Measurements from ENCODE around the gene CDC23. TPM values are rescaled to one million over a fixed set of nuclear protein-coding genes. Genes with fewer than 3 reads are reported as not detected.
"Not testable (repeated sequence)": the region's sequence is repeated elsewhere in the genome, so short reads cannot be mapped to it uniquely, and the experiment has no call there.

The CDC23 gene
- total RNA-seq, 2 donors from 2014 or later: 40.9 to 45.7 TPM

DNA sequence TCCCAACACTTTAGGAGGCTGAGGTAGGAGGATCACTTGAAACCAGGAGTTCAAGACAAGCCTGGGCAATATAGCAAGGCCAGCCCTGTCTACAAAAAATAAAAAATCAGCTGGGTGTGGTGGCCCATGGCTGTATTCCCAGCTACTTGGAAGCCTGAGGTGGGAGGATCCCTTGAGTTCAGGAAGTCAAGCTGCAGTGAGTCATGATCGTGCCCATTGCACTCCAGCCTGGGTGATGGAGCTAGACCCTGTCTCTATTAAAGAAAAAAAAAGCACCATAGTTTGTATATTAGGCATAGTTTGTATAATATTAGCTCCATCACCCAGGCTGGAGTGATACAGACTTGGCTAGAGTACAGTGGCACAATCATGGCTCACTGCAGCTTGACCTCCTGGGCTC is 64.3 kb downstream of the CDC23 start:
- WGBS, 2 experiments (ENCODE audit: insufficient coverage in 1 of 2, insufficient read length in 1 of 2): 92% methylated on average over 1 of the region's 1 CpG; no CpG with 5 or more reads in 1 of the 2 experiments
- no peaks in the 10 kb centered on the region for H3K36me3 Mint-ChIP-seq (ENCODE audit: low read depth)
- H3K9ac ChIP-seq (ENCODE audit: extremely low read depth, low read length, poor library complexity, severe bottlenecking): no peak overlapping the region

DNA sequence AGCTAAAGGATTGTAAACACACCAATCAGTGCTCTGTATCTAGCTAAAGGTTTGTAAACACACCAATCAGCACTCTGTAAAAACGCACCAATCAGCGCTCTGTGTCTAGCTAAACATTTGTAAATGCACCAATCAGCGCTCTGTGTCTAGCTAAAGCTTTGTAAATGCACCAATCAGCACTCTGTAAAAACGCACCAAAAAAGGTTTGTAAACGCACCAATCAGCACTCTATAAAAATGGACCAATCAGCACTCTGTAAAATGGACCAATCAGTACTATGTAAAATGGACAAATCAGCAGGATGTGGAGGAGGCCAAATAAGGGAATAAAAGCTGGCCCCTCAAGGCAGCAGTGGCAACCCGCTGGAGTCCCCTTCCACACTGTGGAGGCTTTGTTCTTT is 69.5 kb downstream of the CDC23 start:
- H3K27ac Mint-ChIP-seq; H3K9me3 ChIP-seq (ENCODE audit: control insufficient read depth, low read length); H3K36me3 ChIP-seq (ENCODE audit: control insufficient read depth, insufficient read depth, low read length); H3K4me1 ChIP-seq (ENCODE audit: control insufficient read depth, insufficient read depth, low read length); H3K9me3 Mint-ChIP-seq; H3K4me3 ChIP-seq (ENCODE audit: low read length); H3K27ac ChIP-seq (ENCODE audit: low read depth, low read length); H3K4me1 Mint-ChIP-seq; DNase-seq; H3K27me3 ChIP-seq (ENCODE audit: control insufficient read depth, insufficient read depth, low read length, poor library complexity, severe bottlenecking); H3K36me3 Mint-ChIP-seq (ENCODE audit: low read depth); H3K4me3 Mint-ChIP-seq; H3K27me3 Mint-ChIP-seq (ENCODE audit: insufficient read depth); H3K9ac ChIP-seq (ENCODE audit: extremely low read depth, low read length, poor library complexity, severe bottlenecking): not testable (repeated sequence)
- 88 to 96% methylated on average over 3 to 6 of the region's 6 CpGs for WGBS, 2 experiments (ENCODE audit: insufficient coverage in 1 of 2, insufficient read length in 1 of 2)

More for the DNA sequence above, 64.3 kb downstream of the CDC23 start:
- DNase-seq: no peak
- H3K36me3 ChIP-seq (ENCODE audit: control insufficient read depth, insufficient read depth, low read length): no peaks in the 10 kb centered on the region
- H3K9me3 Mint-ChIP-seq: no peaks in the 10 kb centered on the region
- no peak overlapping the region for H3K4me3 ChIP-seq (ENCODE audit: low read length)
- no peak overlapping the region for H3K27ac Mint-ChIP-seq
- no peaks in the 10 kb centered on the region for H3K4me1 Mint-ChIP-seq
- no peaks in the 10 kb centered on the region for H3K27me3 ChIP-seq (ENCODE audit: control insufficient read depth, insufficient read depth, low read length, poor library complexity, severe bottlenecking)
- no peaks in the 10 kb centered on the region for H3K27me3 Mint-ChIP-seq (ENCODE audit: insufficient read depth)
- no peak overlapping the region for H3K4me3 Mint-ChIP-seq
- TF ChIP-seq, protein P1, sequence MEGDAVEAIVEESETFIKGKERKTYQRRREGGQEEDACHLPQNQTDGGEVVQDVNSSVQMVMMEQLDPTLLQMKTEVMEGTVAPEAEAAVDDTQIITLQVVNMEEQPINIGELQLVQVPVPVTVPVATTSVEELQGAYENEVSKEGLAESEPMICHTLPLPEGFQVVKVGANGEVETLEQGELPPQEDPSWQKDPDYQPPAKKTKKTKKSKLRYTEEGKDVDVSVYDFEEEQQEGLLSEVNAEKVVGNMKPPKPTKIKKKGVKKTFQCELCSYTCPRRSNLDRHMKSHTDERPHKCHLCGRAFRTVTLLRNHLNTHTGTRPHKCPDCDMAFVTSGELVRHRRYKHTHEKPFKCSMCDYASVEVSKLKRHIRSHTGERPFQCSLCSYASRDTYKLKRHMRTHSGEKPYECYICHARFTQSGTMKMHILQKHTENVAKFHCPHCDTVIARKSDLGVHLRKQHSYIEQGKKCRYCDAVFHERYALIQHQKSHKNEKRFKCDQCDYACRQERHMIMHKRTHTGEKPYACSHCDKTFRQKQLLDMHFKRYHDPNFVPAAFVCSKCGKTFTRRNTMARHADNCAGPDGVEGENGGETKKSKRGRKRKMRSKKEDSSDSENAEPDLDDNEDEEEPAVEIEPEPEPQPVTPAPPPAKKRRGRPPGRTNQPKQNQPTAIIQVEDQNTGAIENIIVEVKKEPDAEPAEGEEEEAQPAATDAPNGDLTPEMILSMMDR (conservative IDR thresholded peaks at IDR 0.05): no peak
- H3K27ac ChIP-seq (ENCODE audit: low read depth, low read length): no peak overlapping the region
- H3K4me1 ChIP-seq (ENCODE audit: control insufficient read depth, insufficient read depth, low read length): no peaks in the 10 kb centered on the region
- no peaks in the 10 kb centered on the region for H3K9me3 ChIP-seq (ENCODE audit: control insufficient read depth, low read length)

DNA sequence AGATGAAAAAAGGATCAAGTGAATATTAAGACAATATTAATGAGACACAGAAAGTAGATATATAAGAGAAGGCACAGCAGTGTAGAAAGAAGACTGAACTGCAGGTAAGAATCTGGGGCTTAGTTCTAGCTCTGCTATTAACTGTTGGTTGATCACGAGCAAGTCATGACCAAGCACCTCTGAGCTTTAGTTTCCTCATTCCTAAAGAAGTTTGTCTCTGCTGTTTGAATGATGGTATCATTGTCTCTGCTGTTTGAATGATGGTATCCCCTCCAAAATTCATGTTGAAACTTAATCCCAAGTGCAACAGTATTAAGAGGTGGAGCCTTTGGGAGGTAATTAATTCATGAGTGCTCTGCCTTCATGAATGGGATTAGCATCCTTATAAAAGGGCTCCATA is 71.4 kb downstream of the CDC23 start:
- H3K9me3 Mint-ChIP-seq: no peaks in the 10 kb centered on the region
- H3K4me3 Mint-ChIP-seq: no peak overlapping the region
- DNase-seq: no peak
- Histone ChIP-seq H3K4me1 (ENCODE audit: control insufficient read depth, insufficient read depth, low read length) (no peaks in the 10 kb centered on the region), H3K27me3 (ENCODE audit: control insufficient read depth, insufficient read depth, low read length, poor library complexity, severe bottlenecking) (no peaks in the 10 kb centered on the region), H3K4me3 (ENCODE audit: low read length) (no peak overlapping the region), H3K9ac (ENCODE audit: extremely low read depth, low read length, poor library complexity, severe bottlenecking) (no peak overlapping the region), H3K36me3 (ENCODE audit: control insufficient read depth, insufficient read depth, low read length) (no peaks in the 10 kb centered on the region), H3K27ac (ENCODE audit: low read depth, low read length) (no peak overlapping the region), H3K9me3 (ENCODE audit: control insufficient read depth, low read length) (no peaks in the 10 kb centered on the region)
- peaks cover 5% of the 10 kb centered on the region for H3K27me3 Mint-ChIP-seq (ENCODE audit: insufficient read depth)
- TF ChIP-seq, protein P1 (conservative IDR thresholded peaks at IDR 0.05): no peak
- H3K27ac Mint-ChIP-seq: no peak overlapping the region
- H3K4me1 Mint-ChIP-seq: peaks cover 3% of the 10 kb centered on the region
- H3K36me3 Mint-ChIP-seq (ENCODE audit: low read depth): no peaks in the 10 kb centered on the region
- 78% methylated on average over 1 of the region's 1 CpG; no CpG with 5 or more reads in 1 of the 2 experiments for WGBS, 2 experiments (ENCODE audit: insufficient coverage in 1 of 2, insufficient read length in 1 of 2)

DNA sequence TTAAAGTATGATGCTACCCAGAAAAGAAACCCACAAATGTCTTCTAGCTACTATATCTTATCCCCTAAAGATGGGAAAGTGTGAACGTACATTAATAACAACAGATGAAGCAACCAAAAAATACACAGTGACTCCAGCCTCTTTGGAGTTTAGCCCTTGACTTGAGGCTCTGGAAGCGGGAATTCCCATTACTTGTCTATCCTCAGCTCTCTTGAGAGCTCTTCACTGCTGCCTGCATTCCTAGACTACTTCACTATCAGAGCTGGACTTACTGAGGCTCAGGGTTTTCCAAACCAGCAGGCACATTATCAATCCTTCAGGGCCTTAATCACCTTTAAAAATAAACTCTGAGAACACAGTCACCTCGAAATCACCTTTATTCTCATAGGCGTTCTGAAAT is 72.9 kb downstream of the CDC23 start:
- H3K4me3 ChIP-seq (ENCODE audit: low read length): no peak overlapping the region
- Mint-ChIP-seq H3K4me1 (peaks cover 3% of the 10 kb centered on the region), H3K36me3 (ENCODE audit: low read depth) (no peaks in the 10 kb centered on the region), H3K4me3 (no peak overlapping the region), H3K27ac (no peak overlapping the region), H3K9me3 (no peaks in the 10 kb centered on the region), H3K27me3 (ENCODE audit: insufficient read depth) (peaks cover 5% of the 10 kb centered on the region)
- TF ChIP-seq, protein P1 (conservative IDR thresholded peaks at IDR 0.05): no peak
- no peaks in the 10 kb centered on the region for H3K27me3 ChIP-seq (ENCODE audit: control insufficient read depth, insufficient read depth, low read length, poor library complexity, severe bottlenecking)
- no peak for DNase-seq
- H3K9me3 ChIP-seq (ENCODE audit: control insufficient read depth, low read length): no peaks in the 10 kb centered on the region
- no peak overlapping the region for H3K9ac ChIP-seq (ENCODE audit: extremely low read depth, low read length, poor library complexity, severe bottlenecking)
- H3K27ac ChIP-seq (ENCODE audit: low read depth, low read length): no peak overlapping the region
- no peaks in the 10 kb centered on the region for H3K4me1 ChIP-seq (ENCODE audit: control insufficient read depth, insufficient read depth, low read length)
- 87 to 95% methylated on average over 4 of the region's 4 CpGs for WGBS, 2 experiments (ENCODE audit: insufficient coverage in 1 of 2, insufficient read length in 1 of 2)
- H3K36me3 ChIP-seq (ENCODE audit: control insufficient read depth, insufficient read depth, low read length): no peaks in the 10 kb centered on the region
